Activated CD4-positive, alpha-beta T cell treated with anti-CD3 and anti-CD28 coated beads, Interleukin-2, amount 10 ng/mL, durations not matched to agents 7 days and 5 days (primary cell): ENCODE data around the gene AMN1. TPM values are rescaled to one million over a fixed set of nuclear protein-coding genes. Genes with fewer than 3 reads are reported as not detected.
"Not testable (repeated sequence)": the region's sequence is repeated elsewhere in the genome, so short reads cannot be mapped to it uniquely, and the experiment has no call there.

Experiments
- CTCF ChIA-PET: fragments of 350-600 bp; sonication (Branson Sonifier 250); formaldehyde crosslinking; loops from one replicate; lab custom pipeline; 2021; ENCODE audit warnings: antibody characterized with exemption; lab: Charles Lee
- POLR2A ChIA-PET: fragments of 350-600 bp; sonication (Branson Sonifier 250); formaldehyde crosslinking; loops from one replicate; lab custom pipeline; 2021; ENCODE audit warnings: antibody characterized with exemption; lab: Charles Lee
- DNase-seq: peaks from one replicate; pipeline ENCODE4 v3.0.0-alpha.2; 2020
- H3K27ac Mint-ChIP-seq: one replicate; pipeline ENCODE4 v1.8.0; 2021; ENCODE audit warnings: mild to moderate bottlenecking, moderate library complexity, mixed read lengths
- H3K27me3 Mint-ChIP-seq: one replicate; pipeline ENCODE4 v1.8.0; 2021; ENCODE audit warnings: mixed read lengths
- H3K36me3 Mint-ChIP-seq: one replicate; pipeline ENCODE4 v1.8.0; 2021; ENCODE audit warnings: low read depth, mixed read lengths
- H3K4me1 Mint-ChIP-seq: one replicate; pipeline ENCODE4 v1.8.0; 2021; ENCODE audit warnings: mixed read lengths
- H3K4me3 Mint-ChIP-seq: one replicate; pipeline ENCODE4 v1.8.0; 2021; ENCODE audit warnings: mild to moderate bottlenecking, moderate library complexity, mixed read lengths
- H3K9me3 Mint-ChIP-seq: one replicate; pipeline ENCODE4 v1.8.0; 2021; ENCODE audit warnings: mixed read lengths
- total RNA-seq, 2 experiments: library from RNA; stranded (reverse); gene quantifications; one replicate each; pipeline ENCODE4 v1.2.3, GENCODE V29; 2021

AMN1 gene
- total RNA-seq = 1 to 10 TPM; 6.1 to 6.6 TPM

- DNase-seq = peak; percentile 98
- peak within 1 kb of the TSS; percentile 99 for H3K27ac Mint-ChIP-seq
- POLR2A ChIA-PET = interaction anchor here (0.7 kb wide), 1 partner anchor 167 kb away, joined by 6 read pairs; no protein-coding TSS in a partner anchor
- no peaks in the 10 kb centered on the region for H3K27me3 Mint-ChIP-seq
- H3K36me3 Mint-ChIP-seq = peaks cover 44% of the 10 kb centered on the region
- peaks cover 28% of the 10 kb centered on the region for H3K9me3 Mint-ChIP-seq
- H3K4me3 Mint-ChIP-seq = peak within 1 kb of the TSS; percentile 93
- CTCF ChIA-PET = interaction anchor here (0.6 to 3.2 kb wide), 6 partner anchors 10 to 265 kb away, joined by 3 to 11 read pairs (median 3); no protein-coding TSS in a partner anchor
- peaks cover 50% of the 10 kb centered on the region for H3K4me1 Mint-ChIP-seq
Observed at GRCh38 chr12:31728917-31729640, at the start of gene AMN1. AMN1 (minus strand) TSS chr12:31729021; CDS start chr12:31729008, 13 bp downstream.

GRCh38 chr12:31773867-31774266 lies 45.0 kb upstream of the AMN1 start:
- peaks cover 2% of the 10 kb centered on the region for H3K9me3 Mint-ChIP-seq
- ChIA-PET POLR2A (no interaction called here), CTCF (interaction anchor here (1.1 to 1.6 kb wide), 2 partner anchors 9 to 92 kb away, joined by 3 to 4 read pairs; no protein-coding TSS in a partner anchor)
- DNase-seq = no peak
- no peaks in the 10 kb centered on the region for H3K27me3 Mint-ChIP-seq
- peaks cover 1% of the 10 kb centered on the region for H3K36me3 Mint-ChIP-seq
- H3K4me1 Mint-ChIP-seq = peaks cover 5% of the 10 kb centered on the region
- H3K4me3 Mint-ChIP-seq = no peak overlapping the region
- no peak overlapping the region for H3K27ac Mint-ChIP-seq

GRCh38 chr12:31773223-31773750 lies 44.5 kb upstream of the AMN1 start:
- Mint-ChIP-seq H3K4me3 (no peak overlapping the region), H3K27ac (no peak overlapping the region), H3K9me3 (peaks cover 4% of the 10 kb centered on the region), H3K36me3 (peaks cover 1% of the 10 kb centered on the region), H3K27me3 (no peaks in the 10 kb centered on the region), H3K4me1 (peaks cover 5% of the 10 kb centered on the region)
- POLR2A ChIA-PET = no interaction called here
- no peak for DNase-seq
- CTCF ChIA-PET = interaction anchor here (1.6 kb wide), 1 partner anchor 91 kb away, joined by 4 read pairs; no protein-coding TSS in a partner anchor

- DNase-seq = no peak
- Mint-ChIP-seq H3K27me3 (no peaks in the 10 kb centered on the region), H3K9me3 (peaks cover 4% of the 10 kb centered on the region), H3K27ac (no peak overlapping the region), H3K4me1 (peaks cover 5% of the 10 kb centered on the region), H3K4me3 (no peak overlapping the region), H3K36me3 (peaks cover 1% of the 10 kb centered on the region)
- ChIA-PET POLR2A (no interaction called here), CTCF (interaction anchor here (1.6 kb wide), 1 partner anchor 90 kb away, joined by 4 read pairs; no protein-coding TSS in a partner anchor)
Observed at GRCh38 chr12:31772685-31773222, 43.9 kb upstream of the AMN1 start.

- CTCF ChIA-PET = no interaction called here
- Mint-ChIP-seq H3K27ac (no peak overlapping the region), H3K27me3 (no peaks in the 10 kb centered on the region)
Observed at GRCh38 chr12:31772186-31772585, 43.4 kb upstream of the AMN1 start.

GRCh38 chr12:31768046-31768445 lies 39.2 kb upstream of the AMN1 start:
- Mint-ChIP-seq H3K9me3 (peaks cover 17% of the 10 kb centered on the region), H3K4me1 (peaks cover 6% of the 10 kb centered on the region), H3K27ac (no peak overlapping the region), H3K4me3 (no peak overlapping the region), H3K27me3 (no peaks in the 10 kb centered on the region), H3K36me3 (peaks cover 7% of the 10 kb centered on the region)
- CTCF ChIA-PET = interaction anchor here (0.6 to 1.6 kb wide), 3 partner anchors 11 to 18 kb away, joined by 3 to 6 read pairs (median 4); no protein-coding TSS in a partner anchor
- DNase-seq = no peak
- POLR2A ChIA-PET = no interaction called here

More at GRCh38 chr12:31772186-31772585, 43.4 kb upstream of the AMN1 start:
- H3K9me3 Mint-ChIP-seq = peaks cover 4% of the 10 kb centered on the region
- peaks cover 1% of the 10 kb centered on the region for H3K36me3 Mint-ChIP-seq
- POLR2A ChIA-PET = no interaction called here
- DNase-seq = no peak
- H3K4me1 Mint-ChIP-seq = peaks cover 5% of the 10 kb centered on the region
- no peak overlapping the region for H3K4me3 Mint-ChIP-seq

GRCh38 chr12:31765931-31766330 lies 37.1 kb upstream of the AMN1 start:
- Mint-ChIP-seq H3K27ac (no peak overlapping the region), H3K4me3 (no peak overlapping the region), H3K36me3 (peaks cover 5% of the 10 kb centered on the region), H3K27me3 (no peaks in the 10 kb centered on the region), H3K4me1 (peaks cover 6% of the 10 kb centered on the region), H3K9me3 (peaks cover 17% of the 10 kb centered on the region)
- POLR2A ChIA-PET = no interaction called here
- CTCF ChIA-PET = interaction anchor here (0.6 to 2.9 kb wide), 3 partner anchors 10 to 401 kb away, joined by 3 to 14 read pairs (median 4); no protein-coding TSS in a partner anchor
- DNase-seq = no peak

- Mint-ChIP-seq H3K36me3 (peaks cover 3% of the 10 kb centered on the region), H3K27me3 (no peaks in the 10 kb centered on the region), H3K4me3 (no peak overlapping the region), H3K27ac (no peak overlapping the region), H3K9me3 (peaks cover 8% of the 10 kb centered on the region), H3K4me1 (peaks cover 16% of the 10 kb centered on the region)
- ChIA-PET CTCF (interaction anchor here (0.6 to 2.0 kb wide), 5 partner anchors 22 to 152 kb away, joined by 3 to 5 read pairs (median 4); no protein-coding TSS in a partner anchor), POLR2A (interaction anchor here (0.6 kb wide), 1 partner anchor 202 kb away, joined by 3 read pairs; no protein-coding TSS in a partner anchor)
- DNase-seq = no peak
Observed at GRCh38 chr12:31759632-31760459, 31.0 kb upstream of the AMN1 start.

- H3K36me3 Mint-ChIP-seq, H3K27ac Mint-ChIP-seq, H3K4me3 Mint-ChIP-seq, H3K9me3 Mint-ChIP-seq, DNase-seq, POLR2A ChIA-PET, H3K27me3 Mint-ChIP-seq: not testable (repeated sequence)
- peaks cover 12% of the 10 kb centered on the region for H3K4me1 Mint-ChIP-seq
- CTCF ChIA-PET = interaction anchor here (0.7 to 2.2 kb wide), 3 partner anchors 9 to 318 kb away, joined by 3 to 4 read pairs (median 4); no protein-coding TSS in a partner anchor
Observed at GRCh38 chr12:31758297-31758696, 29.5 kb upstream of the AMN1 start.

- ChIA-PET CTCF (interaction anchor here (0.7 to 2.2 kb wide), 4 partner anchors 10 to 24 kb away, joined by 3 to 4 read pairs (median 3); no protein-coding TSS in a partner anchor), POLR2A (no interaction called here)
- no peaks in the 10 kb centered on the region for H3K27me3 Mint-ChIP-seq
- no peak overlapping the region for H3K4me3 Mint-ChIP-seq
- no peaks in the 10 kb centered on the region for H3K9me3 Mint-ChIP-seq
- H3K4me1 Mint-ChIP-seq = peaks cover 15% of the 10 kb centered on the region
- DNase-seq = no peak
- no peak overlapping the region for H3K27ac Mint-ChIP-seq
- peaks cover 2% of the 10 kb centered on the region for H3K36me3 Mint-ChIP-seq
Observed at GRCh38 chr12:31756977-31757420, 28.2 kb upstream of the AMN1 start.

GRCh38 chr12:31752450-31752849 lies 23.6 kb upstream of the AMN1 start:
- Mint-ChIP-seq H3K27me3 (no peaks in the 10 kb centered on the region), H3K4me1 (peaks cover 28% of the 10 kb centered on the region), H3K36me3 (peaks cover 22% of the 10 kb centered on the region), H3K27ac (no peak overlapping the region), H3K9me3 (peaks cover 14% of the 10 kb centered on the region), H3K4me3 (no peak overlapping the region)
- POLR2A ChIA-PET = no interaction called here
- CTCF ChIA-PET = no interaction called here
- no peak for DNase-seq

GRCh38 chr12:31751085-31751484 lies 22.3 kb upstream of the AMN1 start:
- Mint-ChIP-seq H3K36me3 (peaks cover 22% of the 10 kb centered on the region), H3K27me3 (no peaks in the 10 kb centered on the region), H3K4me3 (no peak overlapping the region), H3K4me1 (peaks cover 37% of the 10 kb centered on the region), H3K27ac (no peak overlapping the region), H3K9me3 (peaks cover 14% of the 10 kb centered on the region)
- ChIA-PET CTCF (no interaction called here), POLR2A (no interaction called here)
- no peak for DNase-seq
